ENCODE measurements around the gene CINP. TPM values are rescaled to one million over a fixed set of nuclear protein-coding genes. Genes with fewer than 3 reads are reported as not detected.
A peak's percentile ranks its signal among the peaks of the same experiment; 100 is the strongest.
"Not testable (repeated sequence)": the region's sequence is repeated elsewhere in the genome, so short reads cannot be mapped to it uniquely, and the experiment has no call there.

CINP gene
- total and polyA plus RNA-seq, 4 experiments from 2014 or later, result 31.3 to 37.7 (median 31.9) TPM

- H3K27ac Mint-ChIP-seq, result peak overlapping the region in 3 of 7 donors; percentile 2 to 52 (median 32)
- POLR2A ChIA-PET (ENCODE audit: partially characterized antibody), result interaction anchor here (1.2 kb wide), 1 partner anchor 14 kb away, joined by 5 read pairs; the partner anchor contains the start of gene ZNF839
- no peak for DNase-seq
Measured at GRCh38 chr14:102333795-102334705, 28.6 kb downstream of the CINP start.

GRCh38 chr14:102333390-102333789 lies 29.3 kb downstream of the CINP start:
- POLR2A ChIA-PET (ENCODE audit: partially characterized antibody), result no interaction called here
- no peak overlapping the region for H3K4me3 Mint-ChIP-seq
- CTCF ChIA-PET (ENCODE audit: partially characterized antibody), result interaction anchor here (1.3 to 2.0 kb wide), 2 partner anchors 15 to 19 kb away, joined by 3 to 4 read pairs; no protein-coding TSS in a partner anchor

More at GRCh38 chr14:102333795-102334705, 28.6 kb downstream of the CINP start:
- no peaks in the 10 kb centered on the region for H3K4me1 ChIP-seq (ENCODE audit: insufficient read depth, low read length)
- Mint-ChIP-seq H3K27me3 (no peaks in the 10 kb centered on the region), H3K9me3 (no peaks in the 10 kb centered on the region), H3K36me3 (peaks cover 26 to 49% of the 10 kb centered on the region in 2 donors), H3K4me3 (no peak overlapping the region), H3K4me1 (peaks cover 0 to 2% (median 0%) of the 10 kb centered on the region in 4 donors)
- intact Hi-C loops (cut with micrococcal nuclease), result no loop called here
- H3K27ac ChIP-seq (ENCODE audit: low read depth, low read length), result no peak overlapping the region
- H3K36me3 ChIP-seq (ENCODE audit: insufficient read depth, low read length), result peaks cover 13% of the 10 kb centered on the region
- H3K4me3 ChIP-seq (ENCODE audit: low read length in 2 of 2), result no peak overlapping the region
- CTCF ChIA-PET (ENCODE audit: partially characterized antibody), result interaction anchor here (1.3 to 2.0 kb wide), 4 partner anchors 14 to 20 kb away, joined by 3 to 5 read pairs (median 4); no protein-coding TSS in a partner anchor
- H3K27me3 ChIP-seq (ENCODE audit: insufficient read depth, low read length), result no peaks in the 10 kb centered on the region
- H3K9me3 ChIP-seq (ENCODE audit: control insufficient read depth in 1 of 2, low read length in 2 of 2), result no peaks in the 10 kb centered on the region

GRCh38 chr14:102330806-102331205 lies 31.9 kb downstream of the CINP start:
- H3K36me3 Mint-ChIP-seq, result peaks cover 20 to 39% of the 10 kb centered on the region in 2 donors
- intact Hi-C loops (cut with micrococcal nuclease), result no loop called here
- Histone ChIP-seq H3K27me3 (ENCODE audit: insufficient read depth, low read length) (no peaks in the 10 kb centered on the region), H3K4me1 (ENCODE audit: insufficient read depth, low read length) (no peaks in the 10 kb centered on the region), H3K4me3 (ENCODE audit: low read length in 2 of 2) (no peak overlapping the region), H3K36me3 (ENCODE audit: insufficient read depth, low read length) (peaks cover 14% of the 10 kb centered on the region), H3K27ac (ENCODE audit: low read depth, low read length) (no peak overlapping the region), H3K9me3 (ENCODE audit: control insufficient read depth in 1 of 2, low read length in 2 of 2) (no peaks in the 10 kb centered on the region)
- H3K27me3 Mint-ChIP-seq, result no peaks in the 10 kb centered on the region
- no peak overlapping the region for H3K4me3 Mint-ChIP-seq
- ChIA-PET CTCF (ENCODE audit: partially characterized antibody) (no interaction called here), POLR2A (ENCODE audit: partially characterized antibody) (interaction anchor here (1.5 kb wide), 1 partner anchor 9 kb away, joined by 3 read pairs; no protein-coding TSS in a partner anchor)
- no peak for DNase-seq
- no peak overlapping the region for H3K27ac Mint-ChIP-seq
- peaks cover 0 to 4% (median 0%) of the 10 kb centered on the region in 4 donors for H3K4me1 Mint-ChIP-seq
- no peaks in the 10 kb centered on the region for H3K9me3 Mint-ChIP-seq

More at GRCh38 chr14:102333390-102333789, 29.3 kb downstream of the CINP start:
- Mint-ChIP-seq H3K9me3 (no peaks in the 10 kb centered on the region), H3K36me3 (peaks cover 23 to 45% of the 10 kb centered on the region in 2 donors), H3K27ac (peak overlapping the region in 1 of 7 donors; percentile 32), H3K4me1 (peaks cover 0 to 5% (median 0%) of the 10 kb centered on the region in 4 donors), H3K27me3 (no peaks in the 10 kb centered on the region)
- no peak for DNase-seq
- intact Hi-C loops (cut with micrococcal nuclease), result no loop called here
- H3K27me3 ChIP-seq (ENCODE audit: insufficient read depth, low read length), result no peaks in the 10 kb centered on the region
- H3K4me3 ChIP-seq (ENCODE audit: low read length in 2 of 2), result no peak overlapping the region
- no peaks in the 10 kb centered on the region for H3K9me3 ChIP-seq (ENCODE audit: control insufficient read depth in 1 of 2, low read length in 2 of 2)
- H3K27ac ChIP-seq (ENCODE audit: low read depth, low read length), result no peak overlapping the region
- peaks cover 10% of the 10 kb centered on the region for H3K36me3 ChIP-seq (ENCODE audit: insufficient read depth, low read length)
- H3K4me1 ChIP-seq (ENCODE audit: insufficient read depth, low read length), result no peaks in the 10 kb centered on the region

- H3K27ac Mint-ChIP-seq; H3K27me3 Mint-ChIP-seq; H3K9me3 Mint-ChIP-seq; H3K4me1 ChIP-seq (ENCODE audit: insufficient read depth, low read length); H3K27me3 ChIP-seq (ENCODE audit: insufficient read depth, low read length); H3K4me3 ChIP-seq (ENCODE audit: low read length in 2 of 2); DNase-seq; H3K4me1 Mint-ChIP-seq; H3K9me3 ChIP-seq (ENCODE audit: control insufficient read depth in 1 of 2, low read length in 2 of 2); H3K27ac ChIP-seq (ENCODE audit: low read depth, low read length); H3K4me3 Mint-ChIP-seq; intact Hi-C loops (cut with micrococcal nuclease): not testable (repeated sequence)
- H3K36me3 Mint-ChIP-seq, result peaks cover 15 to 28% of the 10 kb centered on the region in 2 donors
- ChIA-PET CTCF (ENCODE audit: partially characterized antibody) (interaction anchor here (0.9 kb wide), 1 partner anchor 13 kb away, joined by 3 read pairs; no protein-coding TSS in a partner anchor), POLR2A (ENCODE audit: partially characterized antibody) (interaction anchor here (1.5 kb wide), 1 partner anchor 8 kb away, joined by 3 read pairs; no protein-coding TSS in a partner anchor)
- peaks cover 14% of the 10 kb centered on the region for H3K36me3 ChIP-seq (ENCODE audit: insufficient read depth, low read length)
Measured at GRCh38 chr14:102329381-102329780, 33.3 kb downstream of the CINP start.

GRCh38 chr14:102326583-102326982 lies 36.1 kb downstream of the CINP start:
- Mint-ChIP-seq H3K36me3 (peaks cover 8 to 12% of the 10 kb centered on the region in 2 donors), H3K4me3 (no peak overlapping the region), H3K4me1 (peaks cover 3 to 11% (median 9%) of the 10 kb centered on the region in 4 donors), H3K9me3 (no peaks in the 10 kb centered on the region), H3K27me3 (no peaks in the 10 kb centered on the region), H3K27ac (peak overlapping the region in 1 of 7 donors; percentile 10)
- Histone ChIP-seq H3K4me3 (ENCODE audit: low read length in 2 of 2) (no peak overlapping the region), H3K27me3 (ENCODE audit: insufficient read depth, low read length) (no peaks in the 10 kb centered on the region), H3K36me3 (ENCODE audit: insufficient read depth, low read length) (peaks cover 4% of the 10 kb centered on the region), H3K27ac (ENCODE audit: low read depth, low read length) (no peak overlapping the region), H3K9me3 (ENCODE audit: control insufficient read depth in 1 of 2, low read length in 2 of 2) (no peaks in the 10 kb centered on the region), H3K4me1 (ENCODE audit: insufficient read depth, low read length) (no peaks in the 10 kb centered on the region)
- ChIA-PET CTCF (ENCODE audit: partially characterized antibody) (interaction anchor here (1.9 kb wide), 1 partner anchor 13 kb away, joined by 6 read pairs; no protein-coding TSS in a partner anchor), POLR2A (ENCODE audit: partially characterized antibody) (no interaction called here)
- intact Hi-C loops (cut with micrococcal nuclease), result no loop called here
- DNase-seq, result no peak

- Mint-ChIP-seq H3K4me1 (peaks cover 6 to 18% (median 12%) of the 10 kb centered on the region in 4 donors), H3K36me3 (peaks cover 8 to 12% of the 10 kb centered on the region in 2 donors), H3K27ac (peak overlapping the region in 1 of 7 donors; percentile 17), H3K4me3 (no peak overlapping the region), H3K27me3 (no peaks in the 10 kb centered on the region), H3K9me3 (no peaks in the 10 kb centered on the region)
- no peak overlapping the region for H3K4me3 ChIP-seq (ENCODE audit: low read length in 2 of 2)
- H3K9me3 ChIP-seq (ENCODE audit: control insufficient read depth in 1 of 2, low read length in 2 of 2), result no peaks in the 10 kb centered on the region
- H3K36me3 ChIP-seq (ENCODE audit: insufficient read depth, low read length), result peaks cover 4% of the 10 kb centered on the region
- intact Hi-C loops (cut with micrococcal nuclease), result no loop called here
- DNase-seq, result no peak
- POLR2A ChIA-PET (ENCODE audit: partially characterized antibody), result no interaction called here
- CTCF ChIA-PET (ENCODE audit: partially characterized antibody), result interaction anchor here (0.6 to 1.9 kb wide), 3 partner anchors 12 to 753 kb away, joined by 3 to 6 read pairs (median 5); no protein-coding TSS in a partner anchor
- no peaks in the 10 kb centered on the region for H3K27me3 ChIP-seq (ENCODE audit: insufficient read depth, low read length)
- H3K4me1 ChIP-seq (ENCODE audit: insufficient read depth, low read length), result peaks cover 4% of the 10 kb centered on the region
- no peak overlapping the region for H3K27ac ChIP-seq (ENCODE audit: low read depth, low read length)
Measured at GRCh38 chr14:102325791-102326345, 36.8 kb downstream of the CINP start.

GRCh38 chr14:102323102-102323501 lies 39.6 kb downstream of the CINP start:
- H3K27ac ChIP-seq (ENCODE audit: low read depth, low read length), result no peak overlapping the region
- intact Hi-C loops (cut with micrococcal nuclease), result no loop called here
- H3K9me3 ChIP-seq (ENCODE audit: control insufficient read depth in 1 of 2, low read length in 2 of 2), result no peaks in the 10 kb centered on the region
- peaks cover 17 to 40% (median 29%) of the 10 kb centered on the region in 4 donors for H3K4me1 Mint-ChIP-seq
- ChIA-PET POLR2A (ENCODE audit: partially characterized antibody) (interaction anchor here (1.7 kb wide), 1 partner anchor 40 kb away, joined by 3 read pairs; the partner anchor contains the start of genes CINP and TECPR2), CTCF (ENCODE audit: partially characterized antibody) (no interaction called here)
- H3K4me3 Mint-ChIP-seq, result peak overlapping the region in 1 of 8 donors; percentile 32
- peaks cover 4% of the 10 kb centered on the region for H3K36me3 ChIP-seq (ENCODE audit: insufficient read depth, low read length)
- H3K27ac Mint-ChIP-seq, result peak overlapping the region in 6 of 7 donors; percentile 27 to 90 (median 71)
- peaks cover 8 to 12% of the 10 kb centered on the region in 2 donors for H3K36me3 Mint-ChIP-seq
- H3K27me3 Mint-ChIP-seq, result peaks cover 0 to 1% of the 10 kb centered on the region in 2 donors
- no peaks in the 10 kb centered on the region for H3K27me3 ChIP-seq (ENCODE audit: insufficient read depth, low read length)
- no peak overlapping the region for H3K4me3 ChIP-seq (ENCODE audit: low read length in 2 of 2)
- no peaks in the 10 kb centered on the region for H3K9me3 Mint-ChIP-seq
- DNase-seq, result peak in 1 of 5 donors; percentile 18
- H3K4me1 ChIP-seq (ENCODE audit: insufficient read depth, low read length), result peaks cover 24% of the 10 kb centered on the region
